GM19023 (cell line): ENCODE measurements around the gene OR5H1.
"Not testable (repeated sequence)": the region's sequence is repeated elsewhere in the genome, so short reads cannot be mapped to it uniquely, and the experiment has no call there.

Source experiments
- ATAC-seq: cut with Tn5 transposase; IDR thresholded peaks from one replicate; pipeline ENCODE4 v1.9.1; 2021; ENCODE audit warnings: mild to moderate bottlenecking, moderate library complexity; ENCODE audit not compliant: unreplicated experiment

OR5H1 gene

GRCh38 chr3:98130421-98130820 is at the start of gene OR5H1:
TSS of gene OR5H1 (plus strand) at chr3:98130721. CDS start at chr3:98132698, 1,977 bp downstream.
- ATAC-seq: no peak

DNA sequence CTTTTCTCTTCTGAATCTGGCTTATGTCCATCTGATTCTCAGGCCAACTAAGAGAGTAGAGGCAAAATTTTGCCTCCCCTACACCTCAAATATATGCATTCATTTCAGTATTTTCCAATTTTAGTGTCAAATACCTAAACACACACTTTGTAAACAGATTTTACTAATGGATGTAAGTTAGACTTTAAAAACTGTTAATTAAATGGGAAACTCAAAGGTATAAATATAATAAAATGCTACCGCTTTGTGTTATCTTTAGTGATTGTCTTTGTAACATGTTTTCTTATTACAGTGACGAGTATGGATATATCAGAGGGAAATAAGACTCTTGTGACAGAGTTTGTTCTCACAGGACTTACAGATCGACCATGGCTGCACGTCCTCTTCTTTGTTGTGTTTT is 43.6 kb upstream of the OR5H1 start, which contains the start of gene OR5AC2:
Gene OR5AC2, plus strand, starts transcription at position 301 of the 400 bp plus-strand sequence. Its CDS starts 0 bp downstream, at position 301.
- ATAC-seq: no peak

DNA sequence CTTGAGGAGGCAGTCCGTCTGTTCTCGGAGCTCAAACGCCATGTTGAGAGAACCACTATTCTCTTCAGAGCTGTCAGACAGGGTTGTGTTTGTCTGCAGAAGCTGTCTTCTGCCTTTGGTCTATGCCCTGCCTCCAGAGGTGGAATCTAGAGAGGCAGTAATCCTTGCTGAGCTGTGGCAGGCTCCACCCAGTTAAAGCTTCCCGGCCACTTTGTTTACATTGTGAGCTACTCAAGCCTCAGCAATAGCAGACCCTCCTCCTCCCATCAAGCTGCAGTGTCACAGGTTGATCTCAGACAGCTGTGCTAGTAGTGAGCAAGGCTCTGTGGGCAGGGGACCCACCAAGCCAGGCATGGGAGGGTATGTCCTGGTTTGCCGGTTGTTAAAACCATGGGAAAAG is 34.6 kb upstream of the OR5H1 start:
- no peak for ATAC-seq

GRCh38 chr3:98099848-98100247 is 30.7 kb upstream of the OR5H1 start:
- no peak for ATAC-seq

GRCh38 chr3:98108162-98108561 is 22.4 kb upstream of the OR5H1 start:
- ATAC-seq: no peak

- ATAC-seq: no peak
Observed at GRCh38 chr3:98109807-98110549, 20.5 kb upstream of the OR5H1 start.

- no peak for ATAC-seq
Observed at GRCh38 chr3:98110550-98110908, 20.0 kb upstream of the OR5H1 start.

GRCh38 chr3:98114264-98114663 is 16.3 kb upstream of the OR5H1 start:
- ATAC-seq: no peak

- ATAC-seq: no peak
Observed at GRCh38 chr3:98115717-98116116, 14.8 kb upstream of the OR5H1 start.

GRCh38 chr3:98136631-98137030 is 6.1 kb downstream of the OR5H1 start:
- no peak for ATAC-seq

DNA sequence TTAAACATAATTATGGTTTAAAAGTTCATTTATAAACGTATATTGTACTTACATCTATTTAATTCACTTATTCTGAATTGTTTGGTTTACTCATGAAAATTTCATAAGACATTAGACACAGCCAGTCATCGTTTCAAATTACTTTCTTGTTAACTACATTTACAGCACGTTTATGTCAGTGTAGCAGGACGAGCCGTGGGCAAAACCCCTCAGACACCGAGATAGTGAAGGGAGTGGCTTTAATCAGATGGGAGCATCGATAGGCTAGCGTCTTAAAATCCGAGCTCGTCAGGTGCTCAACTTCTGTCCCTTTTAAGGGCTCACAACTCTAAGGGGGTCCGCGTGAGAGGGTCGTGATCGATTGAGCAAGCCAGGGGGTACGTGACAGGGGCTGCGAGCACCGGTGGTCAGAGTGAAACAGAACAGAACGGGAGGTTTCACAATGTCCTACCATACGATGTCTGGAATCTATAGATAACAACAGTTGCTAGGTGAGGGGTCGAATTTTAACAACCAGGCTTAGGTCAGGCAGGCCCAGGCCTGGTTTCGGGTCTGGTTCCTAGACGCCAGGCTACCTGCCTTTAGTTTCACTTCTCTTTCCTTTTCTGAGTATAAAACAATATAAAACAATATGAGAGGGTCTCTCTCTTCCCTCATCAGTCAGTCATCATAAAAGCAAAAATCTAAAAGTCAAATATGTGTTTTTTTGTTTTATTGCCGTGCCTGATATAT is 7.5 kb downstream of the OR5H1 start:
- not testable (repeated sequence) for ATAC-seq

GRCh38 chr3:98140531-98140930 is 10.0 kb downstream of the OR5H1 start:
- ATAC-seq: no peak

DNA sequence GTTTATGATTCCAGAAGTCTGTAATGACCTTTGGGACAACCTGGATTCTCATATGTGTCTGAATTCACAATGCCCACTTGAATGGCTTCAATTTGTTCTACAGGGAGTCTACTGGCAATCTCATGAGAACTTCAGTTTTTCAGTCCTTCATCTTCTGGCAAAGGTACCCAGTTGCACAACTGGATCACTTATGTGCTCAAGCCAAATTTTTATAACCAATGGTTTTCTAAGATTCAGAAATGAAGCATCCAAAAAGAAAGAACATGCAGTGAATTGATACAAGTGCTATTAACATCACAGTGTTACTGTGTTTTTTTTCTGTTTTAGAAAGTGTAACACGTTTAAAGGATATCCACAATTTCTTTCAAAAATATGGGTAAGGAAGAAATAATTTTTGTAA is 16.7 kb downstream of the OR5H1 start, which contains the start of gene OR5H14:
Gene OR5H14, plus strand, starts transcription at position 301 of the 400 bp plus-strand sequence. CDS start 1,907 bp downstream, outside the sequence.
- ATAC-seq: no peak

- no peak for ATAC-seq
Observed at GRCh38 chr3:98148751-98149150, 18.2 kb downstream of the OR5H1 start.

DNA sequence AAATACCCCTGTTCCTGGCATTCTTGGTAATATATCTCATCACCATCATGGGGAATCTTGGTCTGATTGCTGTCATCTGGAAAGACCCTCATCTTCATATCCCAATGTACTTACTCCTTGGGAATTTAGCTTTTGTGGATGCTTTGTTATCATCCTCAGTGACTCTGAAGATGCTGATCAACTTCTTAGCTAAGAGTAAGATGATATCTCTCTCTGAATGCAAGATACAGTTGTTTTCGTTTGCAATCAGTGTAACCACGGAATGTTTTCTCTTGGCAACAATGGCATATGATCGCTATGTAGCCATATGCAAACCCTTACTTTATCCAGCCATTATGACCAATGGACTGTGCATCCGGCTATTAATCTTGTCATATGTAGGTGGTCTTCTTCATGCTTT is 18.9 kb downstream of the OR5H1 start:
- not testable (repeated sequence) for ATAC-seq

DNA sequence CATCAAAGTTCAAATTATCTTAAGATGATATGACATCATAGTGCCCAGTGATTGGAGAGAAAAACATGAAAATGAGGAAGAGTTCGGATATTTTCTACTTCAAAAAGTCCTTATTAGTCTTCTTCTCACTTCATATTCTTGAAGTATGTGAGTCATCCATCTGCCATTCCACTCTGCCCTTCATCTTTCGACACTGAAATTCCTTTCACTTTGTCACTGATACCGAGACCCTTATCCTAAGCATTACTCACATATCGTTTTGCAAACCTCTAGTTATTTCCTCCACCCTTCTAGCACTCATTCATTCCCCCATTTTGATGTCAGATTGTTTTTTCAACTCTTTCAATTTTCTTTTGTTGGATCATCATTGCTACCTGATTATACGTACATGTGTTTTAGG is 20.7 kb downstream of the OR5H1 start:
- no peak for ATAC-seq

DNA sequence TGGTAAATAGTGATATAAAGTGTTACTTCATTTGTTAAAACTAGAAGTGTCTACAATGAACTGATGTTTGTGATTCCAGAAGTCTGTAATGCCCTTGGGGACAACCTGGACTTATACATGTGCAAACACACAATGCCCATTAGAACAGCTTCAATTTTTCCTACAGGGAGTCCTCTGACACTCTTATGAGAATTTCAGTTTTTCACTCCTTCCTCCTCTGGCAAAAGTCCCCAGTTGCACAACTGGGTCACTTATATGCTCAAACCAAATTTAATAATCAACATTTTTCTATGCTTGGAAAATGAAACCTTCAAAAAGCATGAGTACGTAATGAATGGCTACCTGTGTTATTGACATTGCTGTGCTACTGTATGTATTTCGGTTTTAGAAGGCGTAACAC is 35.9 kb downstream of the OR5H1 start, which contains the start of gene OR5H15:
Gene OR5H15, plus strand, starts transcription at position 301 of the 400 bp plus-strand sequence. CDS start 2,004 bp downstream, outside the sequence.
- no peak for ATAC-seq

DNA sequence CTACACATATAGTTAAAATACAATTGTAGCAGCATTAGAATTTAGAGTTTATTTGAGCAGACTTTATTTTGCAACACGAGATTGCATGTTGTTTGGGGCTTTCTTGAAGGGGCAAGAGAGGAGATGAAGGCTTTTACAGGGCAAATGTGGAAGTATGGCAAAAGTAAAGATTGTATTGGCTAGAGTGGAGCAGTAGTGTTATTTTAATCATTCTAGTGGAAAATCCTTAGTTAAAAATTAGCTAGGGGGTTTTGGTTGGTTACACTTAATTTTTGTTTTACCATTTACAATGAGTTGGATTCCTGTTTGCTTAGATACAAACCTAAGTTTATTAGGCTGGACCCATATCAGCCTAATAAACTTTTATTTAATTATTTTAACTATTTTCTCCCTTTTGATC is 40.5 kb downstream of the OR5H1 start:
- ATAC-seq: no peak

DNA sequence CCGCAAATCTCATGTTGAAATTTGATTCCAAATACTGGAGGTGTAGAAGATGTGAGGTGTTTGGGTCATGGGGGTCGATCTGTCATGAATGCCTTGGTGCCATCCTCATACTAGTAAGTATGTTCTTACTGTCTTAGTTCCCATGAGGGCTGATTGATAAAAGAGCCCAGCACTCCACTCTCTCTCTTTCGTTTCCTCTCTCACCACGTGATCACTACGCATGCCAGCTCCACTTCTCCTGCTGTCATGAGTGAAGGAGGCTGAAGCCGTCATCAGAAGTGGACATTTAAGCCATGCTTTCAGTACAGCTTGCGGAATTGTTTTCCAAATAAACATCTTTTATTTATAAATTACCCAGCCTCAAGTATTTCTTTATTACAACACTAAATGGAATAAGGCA is 42.1 kb downstream of the OR5H1 start:
- ATAC-seq: no peak

DNA sequence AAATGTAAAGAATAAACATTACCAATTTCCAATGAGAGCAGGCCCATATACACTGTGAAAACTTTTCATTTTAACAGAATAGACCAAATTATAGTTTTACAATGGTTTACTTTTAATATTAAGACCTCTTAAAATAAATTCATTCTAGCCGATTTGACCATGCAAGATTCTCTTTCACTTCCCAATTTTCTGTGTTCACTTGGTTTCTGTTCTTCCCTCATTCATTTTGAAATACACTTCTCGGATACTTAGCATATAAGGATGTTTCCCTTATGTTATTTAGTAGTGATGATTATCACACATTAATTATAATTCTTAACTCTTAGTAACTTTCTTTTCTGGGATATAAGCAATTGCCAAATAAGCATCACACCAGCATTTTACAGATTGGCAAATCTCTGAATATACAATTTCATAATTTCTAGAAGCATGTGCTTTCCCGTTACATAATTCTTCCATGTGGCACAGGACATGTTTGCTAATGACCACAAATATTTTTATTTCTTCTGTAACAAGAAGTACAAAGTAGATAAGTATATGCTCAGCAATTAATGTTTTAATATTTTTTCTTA is 49.9 kb downstream of the OR5H1 start:
- no peak for ATAC-seq

GRCh38 chr3:98182196-98182595 is 51.7 kb downstream of the OR5H1 start:
- ATAC-seq: no peak

DNA sequence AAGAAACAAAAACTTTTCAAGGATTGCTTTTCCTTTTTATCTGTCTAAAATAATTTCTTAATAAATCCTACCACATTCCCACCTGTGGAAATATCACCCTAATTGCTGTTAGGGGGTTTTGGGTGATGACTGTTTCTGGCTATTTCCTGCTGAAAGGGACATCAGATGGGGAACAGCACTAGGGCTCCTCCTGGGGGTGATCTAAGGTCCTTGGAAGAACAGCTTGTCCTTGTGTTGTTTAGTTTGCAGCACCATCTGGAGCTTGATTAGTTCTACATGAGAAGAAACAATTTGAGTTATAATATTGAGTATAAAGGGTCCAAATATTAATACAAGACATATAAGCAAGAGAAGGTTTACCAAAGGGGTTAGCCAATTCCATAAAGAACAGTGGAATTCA is 54.7 kb downstream of the OR5H1 start:
- no peak for ATAC-seq
